IMR-90 (cell line): ENCODE data around the gene GUF1. TPM values are rescaled to one million over a fixed set of nuclear protein-coding genes. Genes with fewer than 3 reads are reported as not detected.

Source experiments
- ATAC-seq: fragments of 200-7000 bp; cut with Tn5 transposase; 2 replicates; pipeline ENCODE4 v1.9.1; 2020; ENCODE audit warnings: low read depth, mild to moderate bottlenecking, moderate library complexity
- Bru-seq: library from RNA; stranded (reverse); fragments of 400-500 nt; gene quantifications from one replicate; lab custom pipeline; 2021; lab: Mats Ljungman, UMichigan
- BruChase-seq, 2 experiments: library from RNA; stranded (reverse); fragments of 400-500 nt; gene quantifications; one replicate each; lab custom pipeline; 2021; lab: Mats Ljungman, UMichigan
- BruUV-seq: library from RNA; stranded (reverse); fragments of 400-500 nt; replicated peaks from 2 replicates; lab custom pipeline; 2021; lab: Mats Ljungman, UMichigan
- CTCF ChIA-PET: fragments of 300-600 bp; formaldehyde crosslinking; extraction: SDS; loops from one replicate; lab custom pipeline; 2021; ENCODE audit warnings: antibody characterized with exemption; lab: Yijun Ruan, JAX
- POLR2A ChIA-PET: fragments of 300-600 bp; sonication (Branson Sonifier 250); formaldehyde crosslinking; loops from one replicate; lab custom pipeline; 2022; ENCODE audit warnings: antibody characterized with exemption; ENCODE audit not compliant: unreplicated experiment; lab: Charles Lee
- DNase-seq: peaks from one replicate; pipeline ENCODE4 v3.0.0; 2013
- H2AFZ ChIP-seq: replicated peaks from 2 replicates; pipeline ENCODE3; 2013; ENCODE audit warnings: low read length, mild to moderate bottlenecking; ENCODE audit not compliant: poor library complexity
- H2AK5ac ChIP-seq: 2 replicates; pipeline ENCODE4 v1.6.1; 2013; ENCODE audit warnings: low read depth, low read length, inconsistent platforms
- H2AK9ac ChIP-seq: replicated peaks from 2 replicates; pipeline ENCODE3; 2013; ENCODE audit warnings: mild to moderate bottlenecking, low read depth, low read length, moderate library complexity; ENCODE audit not compliant: poor library complexity
- H2BK120ac ChIP-seq: 2 replicates; pipeline ENCODE4 v1.6.1; 2013; ENCODE audit warnings: low read depth, low read length, inconsistent platforms
- H2BK15ac ChIP-seq: 3 replicates; pipeline ENCODE4 v1.6.1; 2013; ENCODE audit warnings: low read depth, low read length, inconsistent platforms
- H2BK20ac ChIP-seq: 2 replicates; pipeline ENCODE4 v1.6.1; 2013; ENCODE audit warnings: low read depth, mild to moderate bottlenecking, inconsistent platforms, low read length, moderate library complexity
- H2BK5ac ChIP-seq: 2 replicates; pipeline ENCODE4 v1.6.1; 2013; ENCODE audit warnings: mild to moderate bottlenecking, low read depth, low read length, inconsistent platforms; ENCODE audit not compliant: poor library complexity, severe bottlenecking
- H3K14ac ChIP-seq: replicated peaks from 2 replicates; pipeline ENCODE4 v1.6.1; 2013; ENCODE audit warnings: low read depth, low read length, inconsistent platforms
- H3K18ac ChIP-seq: 2 replicates; pipeline ENCODE4 v1.6.1; 2013; ENCODE audit warnings: low read depth, low read length, control low read depth
- H3K23ac ChIP-seq: 2 replicates; pipeline ENCODE4 v1.6.1; 2013; ENCODE audit warnings: low read depth, low read length, inconsistent platforms
- H3K27ac ChIP-seq: 2 replicates; pipeline ENCODE4 v1.5.1; 2013; ENCODE audit warnings: mild to moderate bottlenecking, control low read depth, low read length; ENCODE audit not compliant: insufficient read depth
- H3K27me3 ChIP-seq: 2 replicates; pipeline ENCODE4 v1.6.1; 2013; ENCODE audit warnings: low read length; ENCODE audit not compliant: control insufficient read depth, insufficient read depth
- H3K36me3 ChIP-seq: 2 replicates; pipeline ENCODE4 v1.6.1; 2013; ENCODE audit warnings: low read length, mixed read lengths; ENCODE audit not compliant: control insufficient read depth, insufficient read depth
- H3K4ac ChIP-seq: 2 replicates; pipeline ENCODE4 v1.6.1; 2013; ENCODE audit warnings: low read depth, low read length, inconsistent platforms
- H3K4me1 ChIP-seq: 2 replicates; pipeline ENCODE4 v1.6.1; 2013; ENCODE audit warnings: low read length, mixed read lengths; ENCODE audit not compliant: control insufficient read depth, insufficient read depth
- H3K4me2 ChIP-seq: 2 replicates; pipeline ENCODE4 v1.6.1; 2013; ENCODE audit warnings: low read depth, mild to moderate bottlenecking, control low read depth, low read length, moderate library complexity
- H3K4me3 ChIP-seq: 2 replicates; pipeline ENCODE4 v1.5.1; 2013; ENCODE audit warnings: low read depth, mild to moderate bottlenecking, control low read depth, low read length, moderate library complexity; ENCODE audit not compliant: insufficient read depth
- H3K56ac ChIP-seq: 2 replicates; pipeline ENCODE4 v1.6.1; 2013; ENCODE audit warnings: low read length, inconsistent platforms; ENCODE audit not compliant: insufficient read depth; ENCODE audit errors: extremely low read depth
- H3K79me1 ChIP-seq, 2 experiments: 2 replicates each; pipeline ENCODE4 v1.6.1; 2013; ENCODE audit warnings: low read length in 2 of 2, inconsistent platforms in 1 of 2, low read depth in 1 of 2
- H3K9ac ChIP-seq: 2 replicates; pipeline ENCODE4 v1.6.1; 2013; ENCODE audit warnings: low read depth, low read length, control low read depth
- H3K9me1 ChIP-seq: 2 replicates; pipeline ENCODE4 v1.6.1; 2013; ENCODE audit warnings: low read length, inconsistent platforms; ENCODE audit not compliant: insufficient read depth
- H3K9me3 ChIP-seq: 2 replicates; pipeline ENCODE4 v1.6.1; 2013; ENCODE audit warnings: low read length; ENCODE audit not compliant: control insufficient read depth, insufficient read depth
- H4K20me1 ChIP-seq: 2 replicates; pipeline ENCODE4 v1.6.1; 2013; ENCODE audit warnings: low read length, inconsistent platforms; ENCODE audit not compliant: insufficient read depth
- H4K5ac ChIP-seq: 2 replicates; pipeline ENCODE4 v1.6.1; 2013; ENCODE audit warnings: mild to moderate bottlenecking, low read depth, low read length, control low read depth
- H4K8ac ChIP-seq, 2 experiments: 2 replicates each; pipeline ENCODE4 v1.6.1; 2013; ENCODE audit warnings: low read depth in 2 of 2, low read length in 2 of 2, control low read depth in 1 of 2, inconsistent platforms in 1 of 2
- H4K91ac ChIP-seq: 2 replicates; pipeline ENCODE4 v1.6.1; 2013; ENCODE audit warnings: low read depth, low read length, inconsistent platforms; ENCODE audit not compliant: insufficient read depth
- BHLHE40 ChIP-seq: fragments of 150-350 bp; IDR thresholded peaks from 2 replicates; pipeline ENCODE4 v1.6.1; 2016; ENCODE audit warnings: mild to moderate bottlenecking, low read depth, low read length
- ELK1 ChIP-seq: fragments of 150-350 bp; IDR thresholded peaks from 2 replicates; pipeline ENCODE4 v1.6.1; 2016; ENCODE audit warnings: low read depth, mild to moderate bottlenecking, low read length, moderate library complexity, borderline replicate concordance
- MAFK ChIP-seq: IDR thresholded peaks from 2 replicates; pipeline ENCODE4 v1.6.1; 2012; ENCODE audit warnings: low read depth, low read length, improper control_type of control experiment
- MAZ ChIP-seq: IDR thresholded peaks from 2 replicates; pipeline ENCODE4 v1.6.1; 2012; ENCODE audit warnings: low read depth, mild to moderate bottlenecking, low read length, improper control_type of control experiment, moderate library complexity, borderline replicate concordance
- MXI1 ChIP-seq: IDR thresholded peaks from 2 replicates; pipeline ENCODE4 v1.6.1; 2012; ENCODE audit warnings: low read depth, mild to moderate bottlenecking, low read length, moderate library complexity, borderline replicate concordance
- NFE2L2 ChIP-seq: fragments of 150-350 bp; IDR thresholded peaks from 2 replicates; pipeline ENCODE4 v1.6.1; 2016; ENCODE audit warnings: low read depth, mild to moderate bottlenecking, low read length
- POLR2A ChIP-seq: IDR thresholded peaks from 2 replicates; pipeline ENCODE4 v1.6.1; 2012; ENCODE audit warnings: mild to moderate bottlenecking, low read depth, low read length
- RAD21 ChIP-seq: IDR thresholded peaks from 2 replicates; pipeline ENCODE4 v1.6.1; 2012; ENCODE audit warnings: low read length, improper control_type of control experiment
- WGBS, 2 experiments: methylation state at CpG; one replicate each; pipeline versions ENCODE4 v1.1.5 to v1.1.7; 2013; ENCODE audit warnings: missing lambda C conversion rate in 2 of 2; ENCODE audit not compliant: insufficient read length in 1 of 2; ENCODE audit errors: extremely low coverage in 2 of 2; 5-methylcytosine and 5-hydroxymethylcytosine counted together
- dilution Hi-C: fragments of 300-500 bp; cut with HindIII; formaldehyde crosslinking; loops from one replicate; pipeline ENCODE4 v1.14.3; 2018; ENCODE audit warnings: low sequenced_read_pairs; ENCODE audit not compliant: unreplicated experiment
- in situ Hi-C: fragments of 300-500 bp; cut with MboI; formaldehyde crosslinking; loops from 3 replicates; pipeline ENCODE4 v1.14.3; 2019; ENCODE audit warnings: low sequenced_read_pairs, inconsistent platforms, mixed read lengths
- intact Hi-C: fragments of 100-400 bp; cut with micrococcal nuclease; formaldehyde crosslinking; loops from 2 replicates; pipeline ENCODE4 v1.10.0; 2022
- long read RNA-seq: library from polyadenylated mRNA; unstranded; transcript quantifications from one replicate; pipeline ENCODE4 v2.0.0, GENCODE V29; 2021; ENCODE audit not compliant: unreplicated experiment
- polyA plus RNA-seq, 3 experiments: library from polyadenylated mRNA; depleted of rRNA; stranded (reverse); fragments of >200 nt; gene quantifications; 2 replicates each; pipeline ENCODE4 v1.2.3, GENCODE V29; 2012; ENCODE audit warnings: low replicate concordance in 1 of 3
- total RNA-seq: library from RNA; depleted of rRNA; stranded (reverse); fragments of >200 nt; gene quantifications from 2 replicates; pipeline ENCODE4 v1.2.3, GENCODE V29; 2012; rRNA removed
- TF ChIP-seq, protein P1 (sequence below): fragments of 150-350 bp; IDR thresholded peaks from 2 replicates; pipeline ENCODE4 v1.6.1; 2017; ENCODE audit warnings: mild to moderate bottlenecking, antibody characterized with exemption, low read length, low read depth
- TF ChIP-seq, protein P2 (sequence below): conservative IDR thresholded peaks from 2 replicates; pipeline ENCODE4 v1.5.1; 2012; ENCODE audit warnings: mild to moderate bottlenecking, low read depth, low read length, improper control_type of control experiment

Gene GUF1
- 10.6 and 21.7 TPM in 2 replicates for total RNA-seq
- polyA plus RNA-seq (2012; rRNA removed), result 8.3 and 9.9 TPM in 2 replicates
- 1.6 and 1.9 TPM in 2 replicates for polyA plus RNA-seq (2012; cell fraction: cytosol; rRNA removed)
- 2.8 and 15.3 TPM in 2 replicates for polyA plus RNA-seq (2012; cell fraction: nucleus; rRNA removed; ENCODE audit: low replicate concordance)
- percentile 72 among the genes with signal in this experiment for Bru-seq, nascent RNA
- BruChase-seq, experiment 1, labeled RNA remaining after a 6-hour chase, result percentile 69 among the genes with signal in this experiment
- BruChase-seq, experiment 2, labeled RNA remaining after a 2-hour chase, result percentile 70 among the genes with signal in this experiment
- long read RNA-seq, full-length matches to known transcripts, result 4 of 9 reads
- long read RNA-seq, partial matches to known transcripts, result 1 of 9 reads
- long read RNA-seq, other reads (novel, unspliced or antisense), result 4 of 9 reads

DNA sequence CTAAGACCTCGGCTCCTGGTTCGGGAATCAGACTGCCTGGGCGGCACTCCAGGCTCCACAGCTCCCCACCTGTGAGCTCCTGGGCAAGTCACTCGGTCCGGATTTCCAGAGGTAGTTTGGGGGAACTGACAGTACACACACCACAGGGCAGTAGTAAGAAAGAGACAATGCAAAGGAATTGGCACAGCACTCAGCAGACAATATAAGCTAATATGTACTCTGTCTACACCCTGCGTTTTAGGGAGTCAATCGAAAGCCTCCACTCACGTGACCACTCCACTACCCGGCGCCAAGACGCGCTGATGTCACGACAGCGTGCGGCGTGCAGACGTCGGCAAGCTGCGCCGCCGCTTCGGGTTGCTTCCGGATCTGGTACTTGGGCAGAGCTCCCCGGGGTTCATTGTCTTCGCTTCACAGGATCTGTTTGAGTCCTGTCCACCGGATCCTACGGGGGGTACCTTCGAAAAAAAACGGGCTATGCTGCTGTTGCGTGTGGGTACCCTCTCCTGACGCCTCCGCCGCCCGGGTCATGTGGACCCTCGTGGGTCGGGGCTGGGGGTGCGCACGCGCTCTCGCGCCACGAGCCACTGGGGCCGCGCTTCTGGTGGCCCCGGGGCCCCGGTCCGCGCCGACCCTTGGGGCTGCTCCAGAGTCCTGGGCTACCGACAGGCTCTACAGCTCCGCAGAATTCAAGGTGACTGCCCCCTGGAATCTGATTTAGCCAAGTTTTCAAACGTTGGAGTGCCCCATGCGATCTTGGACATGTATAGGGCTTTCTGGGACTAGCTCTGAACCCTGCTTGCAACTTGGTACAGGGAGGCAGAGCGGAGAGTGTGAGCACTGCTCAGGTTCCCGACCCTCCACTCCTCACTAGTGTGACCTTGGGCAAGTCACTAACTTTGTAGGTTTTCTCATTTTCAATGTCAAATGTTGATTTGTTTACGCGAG is at the start of gene GUF1:
Gene GUF1, plus strand, starts transcription at position 327 of the 948 bp plus-strand sequence. Its CDS starts 203 bp downstream, at position 530.
- WGBS, 2 experiments, result 3% methylated on average over 13 of the region's 57 CpGs; no CpG with 5 or more reads in 1 of the 2 experiments
- Histone ChIP-seq H2BK20ac (no peak within 1 kb of the TSS), H2BK120ac (peak within 1 kb of the TSS; percentile 52; the same call in 1 of the 2 replicates), H2BK15ac (no peak within 1 kb of the TSS), H3K4me1 (no peaks in the 10 kb centered on the region), H4K8ac (peak within 1 kb of the TSS; percentile 89 to 100), H3K9me3 (no peaks in the 10 kb centered on the region), H3K79me1 (peaks cover 4 to 18% of the 10 kb centered on the region in 2 experiments; a peak in 3 of 4 replicates), H2AK5ac (peak within 1 kb of the TSS; percentile 52; the same call in 1 of the 2 replicates), H3K23ac (peak within 1 kb of the TSS; percentile 81), H2BK5ac (peak within 1 kb of the TSS; percentile 77), H2AFZ (peak within 1 kb of the TSS; percentile 93), H4K20me1 (no peaks in the 10 kb centered on the region), H4K5ac (peak within 1 kb of the TSS; percentile 89), H3K56ac (peak within 1 kb of the TSS; percentile 94), H2AK9ac (peak within 1 kb of the TSS; percentile 71), H3K4me2 (peak within 1 kb of the TSS; percentile 81), H3K27ac (peak within 1 kb of the TSS; percentile 90), H3K4ac (peak within 1 kb of the TSS; percentile 89), H3K9ac (peak within 1 kb of the TSS; percentile 91), H4K91ac (peak within 1 kb of the TSS; percentile 83), H3K27me3 (no peaks in the 10 kb centered on the region), H3K36me3 (peaks cover 3% of the 10 kb centered on the region), H3K14ac (peak within 1 kb of the TSS; percentile 97), H3K18ac (peak within 1 kb of the TSS; percentile 75), H3K4me3 (peak within 1 kb of the TSS; percentile 57), H3K9me1 (no peaks in the 10 kb centered on the region)
- DNase-seq (peak; percentile 86), ATAC-seq (peak; percentile 97)
- ChIA-PET POLR2A (interaction anchor here (0.7 kb wide), 1 partner anchor 41 kb away, joined by 5 read pairs; no protein-coding TSS in a partner anchor), CTCF (no interaction called here)
- TF ChIP-seq POLR2A (peak; percentile 90), NFE2L2 (no peak), MXI1 (peak; percentile 90), MAZ (peak; percentile 40; the same call in 1 of the 2 replicates), MAFK (no peak), ELK1 (no peak), RAD21 (no peak), BHLHE40 (peak; percentile 95)
- TF ChIP-seq, protein P1, sequence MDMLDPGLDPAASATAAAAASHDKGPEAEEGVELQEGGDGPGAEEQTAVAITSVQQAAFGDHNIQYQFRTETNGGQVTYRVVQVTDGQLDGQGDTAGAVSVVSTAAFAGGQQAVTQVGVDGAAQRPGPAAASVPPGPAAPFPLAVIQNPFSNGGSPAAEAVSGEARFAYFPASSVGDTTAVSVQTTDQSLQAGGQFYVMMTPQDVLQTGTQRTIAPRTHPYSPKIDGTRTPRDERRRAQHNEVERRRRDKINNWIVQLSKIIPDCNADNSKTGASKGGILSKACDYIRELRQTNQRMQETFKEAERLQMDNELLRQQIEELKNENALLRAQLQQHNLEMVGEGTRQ, result peak; percentile 93
- TF ChIP-seq, protein P2, sequence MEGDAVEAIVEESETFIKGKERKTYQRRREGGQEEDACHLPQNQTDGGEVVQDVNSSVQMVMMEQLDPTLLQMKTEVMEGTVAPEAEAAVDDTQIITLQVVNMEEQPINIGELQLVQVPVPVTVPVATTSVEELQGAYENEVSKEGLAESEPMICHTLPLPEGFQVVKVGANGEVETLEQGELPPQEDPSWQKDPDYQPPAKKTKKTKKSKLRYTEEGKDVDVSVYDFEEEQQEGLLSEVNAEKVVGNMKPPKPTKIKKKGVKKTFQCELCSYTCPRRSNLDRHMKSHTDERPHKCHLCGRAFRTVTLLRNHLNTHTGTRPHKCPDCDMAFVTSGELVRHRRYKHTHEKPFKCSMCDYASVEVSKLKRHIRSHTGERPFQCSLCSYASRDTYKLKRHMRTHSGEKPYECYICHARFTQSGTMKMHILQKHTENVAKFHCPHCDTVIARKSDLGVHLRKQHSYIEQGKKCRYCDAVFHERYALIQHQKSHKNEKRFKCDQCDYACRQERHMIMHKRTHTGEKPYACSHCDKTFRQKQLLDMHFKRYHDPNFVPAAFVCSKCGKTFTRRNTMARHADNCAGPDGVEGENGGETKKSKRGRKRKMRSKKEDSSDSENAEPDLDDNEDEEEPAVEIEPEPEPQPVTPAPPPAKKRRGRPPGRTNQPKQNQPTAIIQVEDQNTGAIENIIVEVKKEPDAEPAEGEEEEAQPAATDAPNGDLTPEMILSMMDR, result no peak
- intact Hi-C loops, result no loop called here
- TSS peak; percentile 56 for BruUV-seq
- dilution Hi-C loops, result no loop called here
- in situ Hi-C loops, result no loop called here
